ENCODE measurements around the gene LRRC4B. TPM values are rescaled to one million over a fixed set of nuclear protein-coding genes. Genes with fewer than 3 reads are reported as not detected.

LRRC4B gene
- total and polyA plus RNA-seq, 11 donors = 0.35 to 2.4 (median 0.97) TPM

GRCh38 chr19:50493171-50493570, 75.1 kb downstream of the LRRC4B start:
- no peaks in the 10 kb centered on the region for H3K36me3 ChIP-seq
- H3K27ac ChIP-seq = no peak overlapping the region
- H3K4me1 ChIP-seq = peaks cover 0 to 21% (median 0%) of the 10 kb centered on the region in 12 donors
- H3K4me3 ChIP-seq = no peak overlapping the region
- peak in 3 of 5 donors; percentile 9 to 29 (median 25) for DNase-seq
- H3K27me3 ChIP-seq = no peaks in the 10 kb centered on the region
- WGBS, 4 donors = 45 to 53% (median 51%) methylated on average over 8 of the region's 8 CpGs
- no peak for ATAC-seq
- intact Hi-C loops (cut with DNase I) = no loop called here
- TF ChIP-seq POLR2A (IDR thresholded peaks at IDR 0.05) (no peak), CTCF (IDR thresholded peaks at IDR 0.05) (no peak)
- no peaks in the 10 kb centered on the region for H3K9me3 ChIP-seq

- H3K4me1 ChIP-seq = peaks cover 0 to 21% (median 0%) of the 10 kb centered on the region in 12 donors
- no peak for TF ChIP-seq POLR2A (IDR thresholded peaks at IDR 0.05)
- TF ChIP-seq CTCF (IDR thresholded peaks at IDR 0.05) = no peak
- peak in 3 of 5 donors; percentile 29 to 61 (median 42) for DNase-seq
- WGBS, 4 donors = 13 to 30% (median 21%) methylated on average over 9 to 12 of the region's 12 CpGs
- intact Hi-C loops (cut with DNase I) = no loop called here
- H3K36me3 ChIP-seq = no peaks in the 10 kb centered on the region
- H3K27me3 ChIP-seq = peaks cover 0 to 3% (median 0%) of the 10 kb centered on the region in 9 donors
- no peaks in the 10 kb centered on the region for H3K9me3 ChIP-seq
- H3K27ac ChIP-seq = no peak overlapping the region
- ATAC-seq = no peak
- no peak overlapping the region for H3K4me3 ChIP-seq
Measured at GRCh38 chr19:50492303-50493052, 75.8 kb downstream of the LRRC4B start.

- DNase-seq (peak in 3 of 5 donors; percentile 24 to 46 (median 28)), ATAC-seq (no peak)
- 19 to 29% (median 25%) methylated on average over 22 to 26 of the region's 26 CpGs for WGBS, 4 donors
- intact Hi-C loops (cut with DNase I) = no loop called here
- Histone ChIP-seq H3K36me3 (peaks cover 0 to 9% (median 0%) of the 10 kb centered on the region in 9 donors), H3K9me3 (no peaks in the 10 kb centered on the region), H3K27me3 (peaks cover 0 to 4% (median 0%) of the 10 kb centered on the region in 9 donors), H3K4me3 (no peak overlapping the region), H3K4me1 (peaks cover 0 to 21% (median 0%) of the 10 kb centered on the region in 12 donors), H3K27ac (no peak overlapping the region)
- TF ChIP-seq POLR2A (IDR thresholded peaks at IDR 0.05) (no peak), CTCF (IDR thresholded peaks at IDR 0.05) (no peak)
Measured at GRCh38 chr19:50490991-50491472, 77.2 kb downstream of the LRRC4B start.

- Histone ChIP-seq H3K27ac (no peak overlapping the region), H3K4me1 (peaks cover 0 to 21% (median 0%) of the 10 kb centered on the region in 12 donors), H3K9me3 (no peaks in the 10 kb centered on the region), H3K27me3 (peaks cover 0 to 4% (median 0%) of the 10 kb centered on the region in 9 donors), H3K36me3 (peaks cover 0 to 9% (median 0%) of the 10 kb centered on the region in 9 donors), H3K4me3 (no peak overlapping the region)
- no peak for ATAC-seq
- 93 to 95% (median 95%) methylated on average over 18 of the region's 18 CpGs for WGBS, 4 donors
- intact Hi-C loops (cut with DNase I) = no loop called here
- TF ChIP-seq CTCF (IDR thresholded peaks at IDR 0.05) (no peak), POLR2A (IDR thresholded peaks at IDR 0.05) (no peak)
- peak in 3 of 5 donors; percentile 16 to 33 (median 22) for DNase-seq
Measured at GRCh38 chr19:50490411-50490811, 77.8 kb downstream of the LRRC4B start.

Measured in heart left ventricle (tissue), 16 donors.